ENCODE results near the gene ACTR2. TPM values are rescaled to one million over a fixed set of nuclear protein-coding genes. Genes with fewer than 3 reads are reported as not detected.

Gene ACTR2
- total RNA-seq, 1 experiment from 2014 or later, result 347 TPM

DNA sequence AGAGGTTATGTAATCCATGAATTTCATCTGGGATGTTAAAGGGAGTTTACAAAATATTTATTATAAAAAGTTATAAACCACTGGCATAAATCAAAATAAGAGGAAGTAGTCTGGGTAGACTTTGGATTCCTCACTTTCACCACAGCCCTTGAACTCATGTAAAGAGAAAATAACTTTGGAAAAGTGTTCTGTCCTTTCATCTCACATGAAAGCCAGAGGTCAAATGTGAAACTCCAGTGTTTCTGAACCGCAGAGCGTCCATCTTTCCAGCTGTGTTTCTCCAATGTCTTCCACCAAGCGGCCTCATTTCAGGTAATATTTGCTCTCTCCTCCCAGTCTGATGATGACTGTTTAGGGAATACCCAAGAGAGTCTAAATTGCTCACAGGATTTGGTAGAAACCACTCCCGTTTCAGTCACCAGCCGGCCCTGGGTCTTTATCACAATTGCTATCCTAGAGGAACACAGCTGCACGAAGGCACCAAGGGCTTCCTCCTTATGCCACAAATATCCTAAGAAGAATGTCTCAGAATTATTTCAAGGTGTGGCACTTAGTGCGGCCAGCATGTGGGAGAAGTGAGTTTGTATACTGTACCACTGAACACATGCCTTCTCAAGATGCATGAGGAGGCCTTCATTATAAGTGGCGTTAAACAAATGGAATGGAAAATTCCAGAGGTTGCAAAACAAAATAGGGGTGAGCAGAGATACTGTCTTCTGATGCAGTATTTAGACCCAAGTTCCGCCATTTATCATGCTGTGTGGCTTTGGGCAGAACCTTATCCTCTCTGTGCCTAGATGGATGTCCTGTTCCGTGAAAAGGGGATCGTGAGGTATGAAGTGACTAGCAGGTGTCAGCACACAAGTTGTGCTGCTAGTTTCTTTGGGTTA lies 63.8 kb downstream of the ACTR2 start:
- no TSS peak for BruUV-seq (replicated peaks)
- ATAC-seq (no peak), DNase-seq (ENCODE audit: low read depth, low spot score) (no peak)
- TF ChIP-seq SIN3A (IDR thresholded peaks at IDR 0.05; ENCODE audit: borderline replicate concordance, insufficient read depth, low read depth, low read length) (no peak), TCF7L2 (IDR thresholded peaks at IDR 0.05; ENCODE audit: low read depth, low read length) (no peak), POLR2AphosphoS5 (IDR thresholded peaks at IDR 0.05; ENCODE audit: low read depth, low read length) (no peak)
- TF ChIP-seq, protein P1, sequence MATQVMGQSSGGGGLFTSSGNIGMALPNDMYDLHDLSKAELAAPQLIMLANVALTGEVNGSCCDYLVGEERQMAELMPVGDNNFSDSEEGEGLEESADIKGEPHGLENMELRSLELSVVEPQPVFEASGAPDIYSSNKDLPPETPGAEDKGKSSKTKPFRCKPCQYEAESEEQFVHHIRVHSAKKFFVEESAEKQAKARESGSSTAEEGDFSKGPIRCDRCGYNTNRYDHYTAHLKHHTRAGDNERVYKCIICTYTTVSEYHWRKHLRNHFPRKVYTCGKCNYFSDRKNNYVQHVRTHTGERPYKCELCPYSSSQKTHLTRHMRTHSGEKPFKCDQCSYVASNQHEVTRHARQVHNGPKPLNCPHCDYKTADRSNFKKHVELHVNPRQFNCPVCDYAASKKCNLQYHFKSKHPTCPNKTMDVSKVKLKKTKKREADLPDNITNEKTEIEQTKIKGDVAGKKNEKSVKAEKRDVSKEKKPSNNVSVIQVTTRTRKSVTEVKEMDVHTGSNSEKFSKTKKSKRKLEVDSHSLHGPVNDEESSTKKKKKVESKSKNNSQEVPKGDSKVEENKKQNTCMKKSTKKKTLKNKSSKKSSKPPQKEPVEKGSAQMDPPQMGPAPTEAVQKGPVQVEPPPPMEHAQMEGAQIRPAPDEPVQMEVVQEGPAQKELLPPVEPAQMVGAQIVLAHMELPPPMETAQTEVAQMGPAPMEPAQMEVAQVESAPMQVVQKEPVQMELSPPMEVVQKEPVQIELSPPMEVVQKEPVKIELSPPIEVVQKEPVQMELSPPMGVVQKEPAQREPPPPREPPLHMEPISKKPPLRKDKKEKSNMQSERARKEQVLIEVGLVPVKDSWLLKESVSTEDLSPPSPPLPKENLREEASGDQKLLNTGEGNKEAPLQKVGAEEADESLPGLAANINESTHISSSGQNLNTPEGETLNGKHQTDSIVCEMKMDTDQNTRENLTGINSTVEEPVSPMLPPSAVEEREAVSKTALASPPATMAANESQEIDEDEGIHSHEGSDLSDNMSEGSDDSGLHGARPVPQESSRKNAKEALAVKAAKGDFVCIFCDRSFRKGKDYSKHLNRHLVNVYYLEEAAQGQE (IDR thresholded peaks at IDR 0.05; ENCODE audit: insufficient read depth in 1 of 2, low read depth in 2 of 2, low read length in 1 of 2), result no peak
- TF ChIP-seq, protein P2, sequence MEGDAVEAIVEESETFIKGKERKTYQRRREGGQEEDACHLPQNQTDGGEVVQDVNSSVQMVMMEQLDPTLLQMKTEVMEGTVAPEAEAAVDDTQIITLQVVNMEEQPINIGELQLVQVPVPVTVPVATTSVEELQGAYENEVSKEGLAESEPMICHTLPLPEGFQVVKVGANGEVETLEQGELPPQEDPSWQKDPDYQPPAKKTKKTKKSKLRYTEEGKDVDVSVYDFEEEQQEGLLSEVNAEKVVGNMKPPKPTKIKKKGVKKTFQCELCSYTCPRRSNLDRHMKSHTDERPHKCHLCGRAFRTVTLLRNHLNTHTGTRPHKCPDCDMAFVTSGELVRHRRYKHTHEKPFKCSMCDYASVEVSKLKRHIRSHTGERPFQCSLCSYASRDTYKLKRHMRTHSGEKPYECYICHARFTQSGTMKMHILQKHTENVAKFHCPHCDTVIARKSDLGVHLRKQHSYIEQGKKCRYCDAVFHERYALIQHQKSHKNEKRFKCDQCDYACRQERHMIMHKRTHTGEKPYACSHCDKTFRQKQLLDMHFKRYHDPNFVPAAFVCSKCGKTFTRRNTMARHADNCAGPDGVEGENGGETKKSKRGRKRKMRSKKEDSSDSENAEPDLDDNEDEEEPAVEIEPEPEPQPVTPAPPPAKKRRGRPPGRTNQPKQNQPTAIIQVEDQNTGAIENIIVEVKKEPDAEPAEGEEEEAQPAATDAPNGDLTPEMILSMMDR (IDR thresholded peaks at IDR 0.05), result no peak
- ChIA-PET POLR2A (no interaction called here), CTCF (interaction anchor here (0.6 kb wide), 1 partner anchor 29 kb away, joined by 3 read pairs; no protein-coding TSS in a partner anchor)
- in situ Hi-C loops (cut with HindIII; ENCODE audit: low pct_unique_long_range_greater_than_20kb, low sequenced_read_pairs) (no loop called here), intact Hi-C loops (cut with micrococcal nuclease; ENCODE audit: unreplicated experiment) (no loop called here)
- Histone ChIP-seq H3K4me1 (ENCODE audit: control insufficient read depth, insufficient read depth, low read length) (no peaks in the 10 kb centered on the region), H3K36me3 (ENCODE audit: control insufficient read depth, insufficient read depth, low read length) (no peaks in the 10 kb centered on the region; the same call in 1 of the 2 replicates), H3K27ac (ENCODE audit: low read length) (no peak overlapping the region), H3K4me3 (ENCODE audit: low read depth in 2 of 2, low read length in 2 of 2) (no peak overlapping the region), H3K27me3 (ENCODE audit: control insufficient read depth, insufficient read depth, low read length) (no peaks in the 10 kb centered on the region), H3K9me3 (ENCODE audit: control insufficient read depth, insufficient read depth, low read depth, low read length) (no peaks in the 10 kb centered on the region)

DNA sequence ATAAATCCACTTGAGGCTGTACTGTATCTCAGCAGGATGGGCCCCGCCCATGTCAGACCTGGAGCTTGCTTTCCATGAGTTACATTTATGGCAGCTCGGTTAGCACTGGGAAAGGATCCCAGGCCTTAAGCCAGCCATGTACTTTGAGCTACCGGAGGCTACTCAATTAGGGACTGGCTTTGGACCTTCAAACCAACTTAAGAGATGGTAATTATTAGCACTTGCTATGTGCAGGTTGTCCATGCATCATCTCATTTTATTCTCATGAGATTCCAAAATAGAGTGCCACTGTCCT lies 64.4 kb downstream of the ACTR2 start:
- ATAC-seq, result no peak
- POLR2A ChIA-PET, result no interaction called here

More for the DNA sequence above, 64.4 kb downstream of the ACTR2 start:
- Histone ChIP-seq H3K9me3 (ENCODE audit: control insufficient read depth, insufficient read depth, low read depth, low read length) (no peaks in the 10 kb centered on the region), H3K36me3 (ENCODE audit: control insufficient read depth, insufficient read depth, low read length) (no peaks in the 10 kb centered on the region), H3K4me3 (ENCODE audit: low read depth in 2 of 2, low read length in 2 of 2) (no peak overlapping the region), H3K27ac (ENCODE audit: low read length) (no peak overlapping the region), H3K27me3 (ENCODE audit: control insufficient read depth, insufficient read depth, low read length) (no peaks in the 10 kb centered on the region), H3K4me1 (ENCODE audit: control insufficient read depth, insufficient read depth, low read length) (no peaks in the 10 kb centered on the region)
- in situ Hi-C loops (cut with HindIII; ENCODE audit: low pct_unique_long_range_greater_than_20kb, low sequenced_read_pairs), result no loop called here
- no peak for TF ChIP-seq POLR2AphosphoS5 (IDR thresholded peaks at IDR 0.05; ENCODE audit: low read depth, low read length)
- TF ChIP-seq TCF7L2 (IDR thresholded peaks at IDR 0.05; ENCODE audit: low read depth, low read length), result no peak
- TF ChIP-seq, protein P1 (IDR thresholded peaks at IDR 0.05; ENCODE audit: insufficient read depth in 1 of 2, low read depth in 2 of 2, low read length in 1 of 2), result no peak
- TF ChIP-seq, protein P2 (IDR thresholded peaks at IDR 0.05), result no peak
- TF ChIP-seq SIN3A (IDR thresholded peaks at IDR 0.05; ENCODE audit: borderline replicate concordance, insufficient read depth, low read depth, low read length), result no peak
- CTCF ChIA-PET, result interaction anchor here (0.7 kb wide), 1 partner anchor 8 kb away, joined by 3 read pairs; no protein-coding TSS in a partner anchor
- DNase-seq (ENCODE audit: low read depth, low spot score), result no peak
- intact Hi-C loops (cut with micrococcal nuclease; ENCODE audit: unreplicated experiment), result no loop called here
- no TSS peak for BruUV-seq (replicated peaks)
